Measurements from ENCODE around the gene CHL1.

Gene CHL1

GRCh38 chr3:409011-409410 is 212.4 kb downstream of the CHL1 start:
- TF ChIP-seq CEBPB (IDR thresholded peaks at IDR 0.05) (no peak), ZBTB7A (IDR thresholded peaks at IDR 0.05; ENCODE audit: low read depth) (no peak), TCF12 (IDR thresholded peaks at IDR 0.05; ENCODE audit: low read depth) (no peak), TEAD4 (IDR thresholded peaks at IDR 0.05) (no peak), TAF1 (IDR thresholded peaks at IDR 0.05; ENCODE audit: low read depth) (no peak), EGR1 (IDR thresholded peaks at IDR 0.05) (no peak), MAX (IDR thresholded peaks at IDR 0.05) (no peak)

GRCh38 chr3:411226-411625 is 214.7 kb downstream of the CHL1 start:
- TF ChIP-seq CREB1 (IDR thresholded peaks at IDR 0.05; ENCODE audit: low read depth) (no peak), MAX (IDR thresholded peaks at IDR 0.05) (no peak), FOXM1 (IDR thresholded peaks at IDR 0.05; ENCODE audit: borderline replicate concordance, low read depth) (no peak), TAF1 (IDR thresholded peaks at IDR 0.05; ENCODE audit: low read depth) (no peak), REST (IDR thresholded peaks at IDR 0.05; ENCODE audit: low read depth) (no peak), NFIC (IDR thresholded peaks at IDR 0.05) (no peak), TCF12 (IDR thresholded peaks at IDR 0.05; ENCODE audit: low read depth) (no peak), YY1 (IDR thresholded peaks at IDR 0.05; ENCODE audit: low read depth) (no peak), CEBPB (IDR thresholded peaks at IDR 0.05) (no peak), EP300 (IDR thresholded peaks at IDR 0.05; ENCODE audit: borderline replicate concordance) (no peak), TEAD4 (IDR thresholded peaks at IDR 0.05) (no peak), RAD21 (IDR thresholded peaks at IDR 0.05; ENCODE audit: low read depth) (no peak), USF1 (IDR thresholded peaks at IDR 0.05) (no peak), ZBTB7A (IDR thresholded peaks at IDR 0.05; ENCODE audit: low read depth) (no peak), EGR1 (IDR thresholded peaks at IDR 0.05) (no peak)

- no peak for TF ChIP-seq MAX (IDR thresholded peaks at IDR 0.05)
- TF ChIP-seq EGR1 (IDR thresholded peaks at IDR 0.05), result no peak
- no peak for TF ChIP-seq TEAD4 (IDR thresholded peaks at IDR 0.05)
- TF ChIP-seq NFIC (IDR thresholded peaks at IDR 0.05), result no peak
- TF ChIP-seq EP300 (IDR thresholded peaks at IDR 0.05; ENCODE audit: borderline replicate concordance), result no peak
- no peak for TF ChIP-seq CEBPB (IDR thresholded peaks at IDR 0.05)
- no peak for TF ChIP-seq YY1 (IDR thresholded peaks at IDR 0.05; ENCODE audit: low read depth)
- TF ChIP-seq REST (IDR thresholded peaks at IDR 0.05; ENCODE audit: low read depth), result no peak
- no peak for TF ChIP-seq TAF1 (IDR thresholded peaks at IDR 0.05; ENCODE audit: low read depth)
- no peak for TF ChIP-seq CREB1 (IDR thresholded peaks at IDR 0.05; ENCODE audit: low read depth)
- TF ChIP-seq FOXM1 (IDR thresholded peaks at IDR 0.05; ENCODE audit: borderline replicate concordance, low read depth), result no peak
- TF ChIP-seq USF1 (IDR thresholded peaks at IDR 0.05), result no peak
- TF ChIP-seq ZBTB7A (IDR thresholded peaks at IDR 0.05; ENCODE audit: low read depth), result no peak
These were observed 217.5 kb downstream of the CHL1 start for GRCh38 chr3:414063-414462.

- TF ChIP-seq ZBTB7A (IDR thresholded peaks at IDR 0.05; ENCODE audit: low read depth) (no peak), CEBPB (IDR thresholded peaks at IDR 0.05) (no peak), USF1 (IDR thresholded peaks at IDR 0.05) (no peak), REST (IDR thresholded peaks at IDR 0.05; ENCODE audit: low read depth) (no peak), YY1 (IDR thresholded peaks at IDR 0.05; ENCODE audit: low read depth) (no peak), FOXM1 (IDR thresholded peaks at IDR 0.05; ENCODE audit: borderline replicate concordance, low read depth) (no peak), TAF1 (IDR thresholded peaks at IDR 0.05; ENCODE audit: low read depth) (no peak), RAD21 (IDR thresholded peaks at IDR 0.05; ENCODE audit: low read depth) (no peak), NFIC (IDR thresholded peaks at IDR 0.05) (no peak), MAX (IDR thresholded peaks at IDR 0.05) (no peak), CREB1 (IDR thresholded peaks at IDR 0.05; ENCODE audit: low read depth) (no peak)
These were observed 221.8 kb downstream of the CHL1 start for GRCh38 chr3:418239-418929.

Data from Ishikawa (cell line).